PC-3 (cell line): ENCODE measurements around the gene DCDC2. TPM values are rescaled to one million over a fixed set of nuclear protein-coding genes. Genes with fewer than 3 reads are reported as not detected.
A peak's percentile ranks its signal among the peaks of the same experiment; 100 is the strongest.
"Not testable (repeated sequence)": the region's sequence is repeated elsewhere in the genome, so short reads cannot be mapped to it uniquely, and the experiment has no call there.

Experiments used
- ATAC-seq: fragments of 200-7000 bp; cut with Tn5 transposase; 2 replicates; pipeline ENCODE4 v1.9.1; 2020; ENCODE audit warnings: mild to moderate bottlenecking, moderate library complexity
- BruUV-seq: library from RNA; stranded (reverse); fragments of 400-500 nt; replicated peaks from 2 replicates; lab custom pipeline; 2021; lab: Mats Ljungman, UMichigan
- CTCF ChIA-PET: fragments of 300-600 bp; sonication (Branson Sonifier 250); formaldehyde crosslinking; loops from one replicate; lab custom pipeline; 2022; ENCODE audit warnings: antibody characterized with exemption; lab: Charles Lee
- POLR2A ChIA-PET: fragments of 300-600 bp; sonication (Branson Sonifier 250); formaldehyde crosslinking; loops from one replicate; lab custom pipeline; 2022; ENCODE audit warnings: antibody characterized with exemption; ENCODE audit not compliant: unreplicated experiment; lab: Charles Lee
- DNase-seq: peaks from one replicate; pipeline ENCODE4 v3.0.0-alpha.2; 2015
- H2AFZ ChIP-seq: fragments of 300-600 bp; sonication (generic); 2 replicates; pipeline ENCODE4 v1.6.0; 2016; ENCODE audit warnings: antibody characterized with exemption, low read length
- H3F3A ChIP-seq: fragments of 300-600 bp; sonication (generic); one replicate; pipeline ENCODE4 v1.6.0; 2017; ENCODE audit warnings: antibody characterized with exemption, low read length, control low read depth, mild to moderate bottlenecking; ENCODE audit not compliant: unreplicated experiment
- H3K27ac ChIP-seq: fragments of 300-600 bp; sonication (generic); 2 replicates; pipeline ENCODE4 v1.5.1; 2016; ENCODE audit warnings: mild to moderate bottlenecking, low read length
- H3K27me3 ChIP-seq: fragments of 300-600 bp; sonication (generic); 2 replicates; pipeline ENCODE4 v1.6.1; 2016; ENCODE audit warnings: low read length, mixed read lengths
- H3K36me3 ChIP-seq: fragments of 300-600 bp; sonication (generic); 2 replicates; pipeline ENCODE4 v1.6.1; 2016; ENCODE audit warnings: low read depth, mixed run types, low read length, mixed read lengths
- H3K4me1 ChIP-seq: fragments of 300-600 bp; sonication (generic); 2 replicates; pipeline ENCODE4 v1.5.1; 2016; ENCODE audit warnings: low read length; ENCODE audit not compliant: insufficient read depth
- H3K4me2 ChIP-seq: fragments of 300-600 bp; sonication (generic); 2 replicates; pipeline ENCODE4 v1.6.0; 2016; ENCODE audit warnings: low read length
- H3K4me3 ChIP-seq: fragments of 300-600 bp; sonication (generic); 2 replicates; pipeline ENCODE4 v1.5.1; 2016; ENCODE audit warnings: mild to moderate bottlenecking, low read length, mixed read lengths
- H3K79me2 ChIP-seq: fragments of 300-600 bp; sonication (generic); 2 replicates; pipeline ENCODE4 v1.6.1; 2017; ENCODE audit warnings: low read length, mixed read lengths
- H3K9ac ChIP-seq: fragments of 300-600 bp; sonication (generic); 2 replicates; pipeline ENCODE4 v1.6.0; 2016; ENCODE audit warnings: mild to moderate bottlenecking, low read length
- H3K9me2 ChIP-seq: fragments of 300-600 bp; sonication (generic); replicated peaks from 2 replicates; pipeline ENCODE4 v1.6.1; 2016; ENCODE audit warnings: mixed run types, low read length, mixed read lengths
- H3K9me3 ChIP-seq: fragments of 300-600 bp; sonication (generic); 2 replicates; pipeline ENCODE4 v1.6.1; 2016; ENCODE audit warnings: low read length, mixed read lengths
- H4K20me1 ChIP-seq: fragments of 300-600 bp; sonication (generic); 2 replicates; pipeline ENCODE4 v1.6.1; 2016; ENCODE audit warnings: low read length, mixed read lengths
- CTCF ChIP-seq: fragments of 300-600 bp; sonication (generic); conservative IDR thresholded peaks from 2 replicates; pipeline ENCODE4 v1.5.1; 2017; ENCODE audit warnings: antibody characterized with exemption, low read depth, mild to moderate bottlenecking, low read length
- EZH2 ChIP-seq: fragments of 300-600 bp; sonication (generic); IDR thresholded peaks from one replicate; pipeline ENCODE4 v1.6.1; 2017; ENCODE audit warnings: antibody characterized with exemption, mild to moderate bottlenecking, low read length; ENCODE audit not compliant: unreplicated experiment
- EZH2phosphoT487 ChIP-seq: fragments of 300-600 bp; sonication (generic); IDR thresholded peaks from 2 replicates; pipeline ENCODE4 v1.6.1; 2018; ENCODE audit warnings: mild to moderate bottlenecking, antibody characterized with exemption, low read length, borderline replicate concordance
- intact Hi-C: fragments of 100-400 bp; cut with micrococcal nuclease; formaldehyde crosslinking; loops from 2 replicates; pipeline ENCODE4 v1.9.0; 2023
- total RNA-seq: library from RNA; depleted of rRNA; stranded (reverse); fragments of >200 nt; gene quantifications from 2 replicates; pipeline ENCODE4 v1.2.3, GENCODE V29; 2014

DCDC2 gene
- total RNA-seq, 1 experiment from 2014 or later = 0.11 TPM

- Histone ChIP-seq H3K27ac (no peak overlapping the region), H3K4me1 (peaks cover 8% of the 10 kb centered on the region), H3K9me3 (no peaks in the 10 kb centered on the region), H3K79me2 (no peaks in the 10 kb centered on the region), H3K9me2 (no peaks in the 10 kb centered on the region), H3K4me3 (no peak overlapping the region), H3F3A (no peaks in the 10 kb centered on the region), H3K9ac (no peak overlapping the region), H2AFZ (no peak overlapping the region), H3K4me2 (no peak overlapping the region), H3K27me3 (no peaks in the 10 kb centered on the region), H3K36me3 (no peaks in the 10 kb centered on the region), H4K20me1 (no peaks in the 10 kb centered on the region)
- no TSS peak for BruUV-seq
- DNase-seq = no peak
- ChIA-PET CTCF (no interaction called here), POLR2A (interaction anchor here (0.7 kb wide), 1 partner anchor 48 kb away, joined by 6 read pairs; no protein-coding TSS in a partner anchor)
- intact Hi-C loops = no loop called here
- ATAC-seq = no peak
- TF ChIP-seq EZH2phosphoT487 = no peak
- TF ChIP-seq CTCF = no peak
- TF ChIP-seq EZH2 = no peak
These were observed 19.0 kb upstream of the DCDC2 start for GRCh38 chr6:24376871-24377270.

GRCh38 chr6:24374612-24375011, 16.8 kb upstream of the DCDC2 start:
- Histone ChIP-seq H3K4me3 (no peak overlapping the region), H2AFZ (no peak overlapping the region), H3K27ac (no peak overlapping the region), H3K9me3 (no peaks in the 10 kb centered on the region), H3K9ac (no peak overlapping the region), H3K4me2 (no peak overlapping the region), H4K20me1 (no peaks in the 10 kb centered on the region), H3K4me1 (no peaks in the 10 kb centered on the region), H3K36me3 (no peaks in the 10 kb centered on the region), H3K79me2 (no peaks in the 10 kb centered on the region), H3K27me3 (no peaks in the 10 kb centered on the region), H3F3A (no peaks in the 10 kb centered on the region), H3K9me2 (no peaks in the 10 kb centered on the region)
- no peak for DNase-seq
- no TSS peak for BruUV-seq
- no peak for ATAC-seq
- ChIA-PET POLR2A (no interaction called here), CTCF (no interaction called here)
- intact Hi-C loops = no loop called here
- TF ChIP-seq CTCF (no peak), EZH2 (no peak), EZH2phosphoT487 (no peak)

GRCh38 chr6:24365103-24365633, 7.3 kb upstream of the DCDC2 start:
- H3K9me2 ChIP-seq, H3K27me3 ChIP-seq, H3K36me3 ChIP-seq, H3F3A ChIP-seq, H3K4me2 ChIP-seq, DNase-seq, CTCF ChIA-PET, BruUV-seq, H3K9me3 ChIP-seq, POLR2A ChIA-PET, H4K20me1 ChIP-seq, H3K4me3 ChIP-seq, ATAC-seq, H3K27ac ChIP-seq, H2AFZ ChIP-seq, H3K9ac ChIP-seq, H3K79me2 ChIP-seq, intact Hi-C loops, H3K4me1 ChIP-seq: not testable (repeated sequence)

GRCh38 chr6:24362363-24362762, 4.5 kb upstream of the DCDC2 start:
- BruUV-seq, H3K27ac ChIP-seq, H3K9ac ChIP-seq, intact Hi-C loops, H3K36me3 ChIP-seq, H3K4me3 ChIP-seq, H3K27me3 ChIP-seq, DNase-seq, POLR2A ChIA-PET, H3K4me2 ChIP-seq, H3K9me2 ChIP-seq, H3F3A ChIP-seq, H3K4me1 ChIP-seq, H3K9me3 ChIP-seq, CTCF ChIA-PET, H3K79me2 ChIP-seq, ATAC-seq, H4K20me1 ChIP-seq: not testable (repeated sequence)
- H2AFZ ChIP-seq = peak overlapping the region; percentile 10; the same call in 1 of the 2 replicates
